Cardiac septum (tissue), 1 donor: ENCODE measurements around the gene PIMREG. TPM values are rescaled to one million over a fixed set of nuclear protein-coding genes. Genes with fewer than 3 reads are reported as not detected.

Source experiments
- DNase-seq: peaks from one replicate; pipeline ENCODE4 v3.0.0-alpha.2; 2020; ENCODE audit warnings: low spot score
- intact Hi-C: fragments of 100-400 bp; cut with DNase I; formaldehyde crosslinking; loops from one replicate; pipeline ENCODE4 v1.14.0; 2022
- long read RNA-seq: library from polyadenylated mRNA; unstranded; transcript quantifications from one replicate; pipeline ENCODE4 v2.0.0, GENCODE V29; 2021
- total RNA-seq: library from RNA; stranded (reverse); fragmentation: NEBNext Ultra II Directional; extraction: Animal tissue kit (Norgen Biotek cat#: 25700); gene quantifications from one replicate; pipeline ENCODE4 v1.2.1, GENCODE V29; 2021
- donor health status: DM: no; HTN: no; CAD: no.

PIMREG gene
- not detected for total RNA-seq
- long read RNA-seq, result 0 reads

DNA sequence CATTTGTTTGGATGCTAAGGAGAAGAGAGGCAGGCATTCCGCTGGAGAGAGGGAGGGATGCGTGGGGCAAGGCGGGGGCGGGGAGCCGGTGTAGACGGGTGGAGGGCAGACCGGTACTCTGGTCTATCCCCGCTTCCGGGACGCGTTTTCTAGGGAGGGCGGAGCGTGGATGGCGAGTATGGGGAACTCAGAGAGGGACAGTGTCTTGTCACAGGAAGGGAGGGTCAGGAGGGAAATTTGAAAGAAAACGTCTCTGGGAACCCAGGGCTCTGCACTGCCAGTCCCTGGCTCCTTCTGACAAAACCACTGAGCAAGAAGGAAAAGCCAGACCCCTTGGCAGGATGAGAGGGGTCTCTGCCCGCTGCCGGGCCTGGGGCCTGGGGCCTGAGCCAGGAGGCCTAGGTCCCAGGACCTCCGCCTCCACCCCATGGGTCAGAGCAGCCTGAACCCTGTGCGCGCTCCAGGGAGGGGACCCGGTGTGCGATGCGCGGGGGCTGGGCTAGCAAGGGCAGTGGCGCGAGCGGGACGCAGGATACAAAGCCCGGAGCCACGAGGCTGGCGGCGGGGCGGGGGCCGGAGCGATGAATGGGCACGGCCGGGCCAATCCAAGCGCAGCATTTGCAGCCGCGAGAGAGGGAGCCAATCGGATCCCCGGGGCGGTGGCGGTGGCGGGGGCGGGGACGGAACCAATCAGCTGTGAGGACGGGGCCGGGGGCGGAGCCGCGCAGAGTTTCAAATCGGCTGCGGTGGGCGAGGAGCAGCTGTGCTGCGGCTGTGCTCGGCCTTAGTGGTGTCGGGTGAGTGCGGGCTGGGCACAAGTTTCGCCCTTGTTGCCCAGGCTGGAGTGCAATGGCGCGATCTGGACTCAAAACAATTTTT is at the start of gene PIMREG:
Gene PIMREG, plus strand, starts transcription at position 764 of the 879 bp plus-strand sequence. CDS start 656 bp downstream, outside the sequence.
- peak; percentile 95 for DNase-seq
- intact Hi-C loops, result no loop called here

- no peak for DNase-seq
- intact Hi-C loops, result no loop called here
Measured at GRCh38 chr17:6398955-6399354, 45.3 kb upstream of the PIMREG start.

GRCh38 chr17:6402258-6402657 is 42.0 kb upstream of the PIMREG start:
- no peak for DNase-seq
- intact Hi-C loops, result no loop called here

GRCh38 chr17:6408276-6408675 is 36.0 kb upstream of the PIMREG start:
- intact Hi-C loops, result no loop called here

GRCh38 chr17:6408735-6409134 is 35.5 kb upstream of the PIMREG start:
- intact Hi-C loops, result no loop called here

More at GRCh38 chr17:6408276-6408675, 36.0 kb upstream of the PIMREG start:
- DNase-seq, result no peak

GRCh38 chr17:6413065-6413464 is 31.2 kb upstream of the PIMREG start:
- DNase-seq, result no peak
- intact Hi-C loops, result no loop called here

More at GRCh38 chr17:6408735-6409134, 35.5 kb upstream of the PIMREG start:
- no peak for DNase-seq

DNA sequence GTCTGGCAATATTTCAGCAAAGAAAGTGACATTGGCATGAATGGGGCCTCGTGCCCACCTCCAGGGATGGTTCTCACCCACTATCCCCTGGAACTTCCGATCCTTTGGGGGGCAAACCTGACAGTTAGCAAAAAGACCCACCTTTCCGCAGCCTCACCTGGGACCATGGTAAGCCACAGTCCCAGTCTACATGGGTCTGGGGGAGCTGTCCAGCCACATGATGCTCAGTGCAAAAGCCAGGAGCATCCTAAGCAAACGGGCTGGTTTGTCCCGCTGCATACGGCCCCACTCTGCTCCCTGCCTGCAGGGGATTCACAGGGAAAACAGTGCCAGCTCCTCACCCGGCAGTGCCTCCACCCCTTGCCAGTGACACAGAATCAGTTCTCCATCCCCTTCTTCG is 28.6 kb upstream of the PIMREG start:
- intact Hi-C loops, result no loop called here
- no peak for DNase-seq

DNA sequence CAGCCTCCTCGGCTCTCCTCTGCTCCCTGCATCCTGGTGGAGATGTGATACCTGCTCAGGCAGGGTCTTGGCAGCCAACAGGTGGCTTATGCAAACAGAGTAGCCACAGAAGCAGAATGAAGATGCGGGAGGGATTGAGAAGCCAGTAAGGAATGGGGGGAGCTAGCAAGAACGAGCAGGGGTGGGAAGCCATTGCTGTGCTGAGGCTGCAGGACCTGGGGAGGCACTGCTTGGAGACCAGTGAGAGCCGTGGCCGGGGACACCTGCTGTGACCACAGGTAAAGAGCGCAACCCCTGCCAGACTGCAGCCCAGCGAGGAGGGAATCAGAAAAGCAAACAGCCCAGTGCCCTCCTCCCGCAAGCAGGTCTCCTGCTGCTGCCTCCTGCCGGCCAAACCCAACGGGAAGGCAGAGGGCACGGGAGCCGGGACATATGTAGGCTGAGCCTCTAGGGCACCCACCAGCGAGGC is 24.0 kb upstream of the PIMREG start:
- intact Hi-C loops, result loop anchor here (5.0 kb wide), 1 partner anchor 713 kb away; no protein-coding TSS in a partner anchor
- no peak for DNase-seq

GRCh38 chr17:6421700-6422604 is 22.3 kb upstream of the PIMREG start:
- DNase-seq, result peak; percentile 90
- intact Hi-C loops, result loop anchor here (1.0 to 5.0 kb wide), 2 partner anchors 715 to 835 kb away; no protein-coding TSS in a partner anchor

- intact Hi-C loops, result loop anchor here (1.0 to 5.0 kb wide), 2 partner anchors 715 to 835 kb away; no protein-coding TSS in a partner anchor
Measured at GRCh38 chr17:6422654-6423241, 21.5 kb upstream of the PIMREG start.

DNA sequence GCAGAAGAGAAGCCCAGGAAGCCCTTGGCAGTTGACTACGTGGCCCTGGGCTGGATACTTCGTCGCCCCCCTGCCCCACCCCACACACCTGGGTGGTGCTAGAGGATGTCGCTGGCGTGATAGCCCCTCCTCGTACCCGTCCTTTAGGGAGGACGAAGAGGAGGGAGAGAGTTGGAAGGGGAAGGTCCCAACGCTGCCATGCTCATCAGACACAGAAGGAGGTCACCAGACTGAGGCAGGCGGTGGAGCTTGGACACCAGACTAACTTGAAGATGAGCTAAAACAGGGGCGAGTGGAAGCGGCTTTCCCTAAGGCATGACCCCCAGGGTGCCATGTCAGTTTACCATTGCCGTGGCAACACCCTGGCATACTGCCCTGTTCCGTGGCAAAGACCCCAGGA is 20.3 kb upstream of the PIMREG start:
- intact Hi-C loops, result loop anchor here (5.0 kb wide), 1 partner anchor 717 kb away; no protein-coding TSS in a partner anchor

More at GRCh38 chr17:6422654-6423241, 21.5 kb upstream of the PIMREG start:
- DNase-seq, result no peak

GRCh38 chr17:6425407-6425806 is 18.8 kb upstream of the PIMREG start:
- intact Hi-C loops, result no loop called here

More for the DNA sequence above, 20.3 kb upstream of the PIMREG start:
- no peak for DNase-seq

GRCh38 chr17:6426356-6427101 is 17.7 kb upstream of the PIMREG start:
- DNase-seq, result no peak
- intact Hi-C loops, result no loop called here

More at GRCh38 chr17:6425407-6425806, 18.8 kb upstream of the PIMREG start:
- no peak for DNase-seq

DNA sequence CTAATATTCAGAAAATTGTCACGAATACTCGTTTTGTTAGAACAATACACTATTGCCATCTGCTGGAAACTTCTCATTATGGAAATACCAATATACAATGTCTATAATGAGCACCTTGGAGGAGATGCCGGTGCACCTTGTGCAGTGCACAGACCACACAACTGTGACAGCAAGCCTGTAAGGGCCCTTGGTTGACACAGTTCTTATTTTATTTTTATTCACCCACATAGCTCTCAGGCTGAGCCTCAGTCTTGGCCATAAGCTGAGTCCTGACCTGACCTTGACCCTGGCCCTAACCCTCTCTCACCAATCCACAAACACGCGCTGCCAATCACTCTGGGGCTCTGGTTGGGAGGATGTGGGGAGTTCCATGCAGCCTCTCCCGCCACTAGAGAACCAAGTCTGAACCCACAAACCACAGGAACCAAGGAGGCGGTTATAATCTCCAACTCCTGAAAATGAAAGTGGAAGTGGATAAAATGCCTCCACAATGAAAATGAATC is 16.9 kb upstream of the PIMREG start:
- intact Hi-C loops, result no loop called here

GRCh38 chr17:6428207-6428965 is 15.9 kb upstream of the PIMREG start:
- intact Hi-C loops, result no loop called here

More for the DNA sequence above, 16.9 kb upstream of the PIMREG start:
- DNase-seq, result no peak

DNA sequence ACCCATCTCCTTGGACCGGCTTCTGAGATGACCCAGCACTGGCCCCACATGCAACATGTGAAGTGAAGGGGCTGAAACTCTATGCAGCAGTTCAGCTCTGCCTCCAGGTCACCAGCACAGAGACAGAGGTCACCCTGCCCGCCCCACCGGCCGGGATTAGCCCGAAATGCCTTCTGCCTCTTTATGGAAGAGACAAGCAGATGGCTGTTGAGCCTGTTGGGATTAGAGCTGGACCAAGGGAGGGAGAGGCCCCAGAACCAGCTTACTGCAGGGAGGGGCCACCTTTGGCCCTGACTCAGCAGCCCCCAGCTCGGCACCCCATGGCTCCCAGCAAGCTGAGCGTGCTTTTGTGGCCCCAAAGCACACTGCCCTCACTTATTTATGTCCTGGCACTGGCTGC is 15.0 kb upstream of the PIMREG start:
- intact Hi-C loops, result no loop called here
- no peak for DNase-seq

More at GRCh38 chr17:6428207-6428965, 15.9 kb upstream of the PIMREG start:
- no peak for DNase-seq

- intact Hi-C loops, result no loop called here
- no peak for DNase-seq
Measured at GRCh38 chr17:6430769-6431168, 13.5 kb upstream of the PIMREG start.

DNA sequence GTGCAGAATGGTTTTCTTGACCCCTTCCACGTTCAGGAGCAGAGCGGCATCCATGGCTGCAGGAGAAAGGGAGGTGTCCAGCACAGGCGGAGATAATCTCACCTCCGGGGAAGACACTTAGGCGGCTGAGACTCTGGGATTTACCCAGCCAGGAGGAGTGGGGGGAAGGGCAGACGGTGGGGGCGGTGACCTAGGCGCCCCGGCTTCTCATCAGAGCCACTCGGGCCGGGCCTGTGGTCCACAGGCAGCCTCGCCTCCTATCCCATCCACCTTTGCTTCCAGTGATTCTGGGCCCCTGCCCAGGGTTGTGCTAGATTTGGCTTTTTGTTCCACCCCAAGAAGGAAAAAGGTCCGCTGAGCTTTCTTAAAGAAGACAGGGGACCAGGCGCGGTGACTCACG is 9.2 kb upstream of the PIMREG start, which contains the start of gene AIPL1:
Gene AIPL1, minus strand, starts transcription at position 71 of the 400 bp plus-strand sequence. Its CDS starts 17 bp downstream, at position 54.
- DNase-seq, result no peak
- intact Hi-C loops, result loop anchor here (5.0 kb wide), 1 partner anchor 848 kb away; no protein-coding TSS in a partner anchor
